ENCODE results near the gene H2AZ1.

The H2AZ1 gene

DNA sequence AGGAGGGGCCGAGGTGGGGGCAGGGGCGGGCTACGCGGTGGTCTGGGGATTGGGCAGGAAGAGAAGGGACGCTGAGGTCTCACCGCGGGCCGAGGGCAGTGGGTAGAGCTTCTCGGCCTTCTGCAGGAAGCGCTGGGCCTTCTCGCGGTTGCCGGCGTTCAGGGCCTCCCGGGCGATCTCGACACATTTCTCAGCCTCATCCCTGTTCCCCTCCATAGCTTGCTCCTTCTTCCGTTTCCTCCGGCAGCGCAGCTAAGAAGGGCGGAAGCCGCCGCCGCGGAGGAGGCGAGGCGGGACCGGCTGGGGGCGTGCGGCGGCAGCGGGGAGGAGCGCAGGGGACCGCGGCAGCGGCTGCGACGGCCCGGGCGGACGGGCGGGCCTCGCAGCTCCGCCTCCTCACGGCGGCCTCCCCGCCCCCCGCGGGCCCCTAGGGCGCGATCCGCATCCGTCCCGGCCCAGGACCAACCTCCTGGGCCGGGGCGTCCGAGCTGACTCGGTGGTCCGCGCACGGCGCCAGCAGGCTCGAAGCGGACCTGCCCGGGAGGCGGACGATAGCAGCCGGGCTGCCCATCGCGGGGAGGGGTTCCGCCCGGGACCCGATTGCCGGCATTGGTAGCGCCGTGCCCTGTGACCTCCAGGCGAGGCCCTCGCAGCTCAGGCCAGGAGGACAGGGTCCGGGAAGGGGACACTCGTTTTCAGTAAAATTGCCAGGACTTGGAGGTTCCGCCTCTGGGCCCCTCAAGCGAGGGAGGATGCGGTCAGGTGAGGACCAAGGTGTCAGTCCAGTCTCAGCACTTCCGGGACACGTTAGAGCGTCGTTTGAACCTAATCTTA, 3.5 kb downstream of the H2AZ1 start, which contains the start of gene DNAJB14:
DNAJB14 (minus strand) TSS at position 263 of the 834 bp plus-strand sequence; CDS start at position 216, 47 bp downstream.
- TF ChIP-seq, protein P1, sequence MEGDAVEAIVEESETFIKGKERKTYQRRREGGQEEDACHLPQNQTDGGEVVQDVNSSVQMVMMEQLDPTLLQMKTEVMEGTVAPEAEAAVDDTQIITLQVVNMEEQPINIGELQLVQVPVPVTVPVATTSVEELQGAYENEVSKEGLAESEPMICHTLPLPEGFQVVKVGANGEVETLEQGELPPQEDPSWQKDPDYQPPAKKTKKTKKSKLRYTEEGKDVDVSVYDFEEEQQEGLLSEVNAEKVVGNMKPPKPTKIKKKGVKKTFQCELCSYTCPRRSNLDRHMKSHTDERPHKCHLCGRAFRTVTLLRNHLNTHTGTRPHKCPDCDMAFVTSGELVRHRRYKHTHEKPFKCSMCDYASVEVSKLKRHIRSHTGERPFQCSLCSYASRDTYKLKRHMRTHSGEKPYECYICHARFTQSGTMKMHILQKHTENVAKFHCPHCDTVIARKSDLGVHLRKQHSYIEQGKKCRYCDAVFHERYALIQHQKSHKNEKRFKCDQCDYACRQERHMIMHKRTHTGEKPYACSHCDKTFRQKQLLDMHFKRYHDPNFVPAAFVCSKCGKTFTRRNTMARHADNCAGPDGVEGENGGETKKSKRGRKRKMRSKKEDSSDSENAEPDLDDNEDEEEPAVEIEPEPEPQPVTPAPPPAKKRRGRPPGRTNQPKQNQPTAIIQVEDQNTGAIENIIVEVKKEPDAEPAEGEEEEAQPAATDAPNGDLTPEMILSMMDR (IDR thresholded peaks at IDR 0.05; ENCODE audit: control insufficient read depth, insufficient read depth, low read depth, low read length, missing control alignments), result no peak
- peak within 1 kb of the TSS; percentile 60 for H3K4me3 ChIP-seq (ENCODE audit: control insufficient read depth, low read depth, low read length)
- no peak for DNase-seq (ENCODE audit: low read depth)

DNA sequence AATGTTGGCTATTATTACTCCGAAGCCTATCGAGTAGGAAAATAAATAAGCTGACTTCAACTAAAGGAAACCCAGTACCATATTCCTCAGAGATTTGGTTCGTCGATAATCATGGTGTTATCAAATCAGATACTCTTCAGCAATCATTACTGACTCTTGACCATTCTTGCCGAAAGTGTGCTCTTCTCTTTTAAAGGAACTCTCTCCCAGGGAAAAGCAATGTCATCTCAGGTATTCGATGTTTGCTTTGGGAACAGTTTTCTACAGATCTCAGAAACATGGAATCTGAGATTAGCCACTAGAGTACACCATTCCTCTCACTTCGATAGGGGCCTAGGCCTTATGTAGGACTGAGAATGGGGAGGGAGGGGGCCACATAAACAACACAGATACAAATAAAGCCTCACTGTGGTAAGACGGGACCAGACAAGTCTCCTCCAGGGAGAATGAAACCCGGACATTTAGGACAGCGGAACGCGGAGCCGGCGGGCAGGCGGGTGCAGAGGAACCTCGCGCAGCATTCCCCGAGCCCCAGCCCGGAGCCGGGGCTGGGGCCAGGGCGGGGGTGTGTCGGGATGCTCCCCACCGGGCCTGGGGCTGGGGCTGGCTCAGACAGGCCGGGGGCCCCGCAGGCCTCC, 4.2 kb downstream of the H2AZ1 start:
- H3K4me3 ChIP-seq (ENCODE audit: control insufficient read depth, low read depth, low read length), result peak overlapping the region; percentile 60
- no peak for DNase-seq (ENCODE audit: low read depth)
- TF ChIP-seq, protein P1 (IDR thresholded peaks at IDR 0.05; ENCODE audit: control insufficient read depth, insufficient read depth, low read depth, low read length, missing control alignments), result no peak

DNA sequence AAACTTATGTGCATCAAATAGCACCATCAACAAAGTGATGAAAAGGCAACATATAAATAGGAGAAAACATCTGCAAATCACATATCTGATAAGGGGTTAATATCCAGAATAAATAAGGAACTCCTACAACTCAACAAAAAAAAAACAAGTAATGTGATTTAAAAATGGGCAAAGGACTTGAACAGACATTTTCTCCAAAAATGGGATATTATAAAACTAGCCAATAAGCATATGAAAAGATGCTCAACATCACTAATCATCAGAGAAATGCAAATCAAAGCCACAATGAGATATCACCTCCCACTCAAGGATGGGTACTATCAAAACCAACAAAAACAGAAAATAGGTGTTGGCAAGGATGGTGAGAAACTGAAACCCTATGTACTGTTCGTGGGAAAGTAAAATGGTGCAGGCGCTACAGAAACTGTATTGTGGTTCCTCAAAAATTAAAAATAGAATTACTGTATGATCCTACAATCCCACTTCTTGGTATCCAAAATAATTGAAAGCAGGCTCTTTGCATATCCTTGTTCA, 6.1 kb downstream of the H2AZ1 start:
- H3K4me3 ChIP-seq (ENCODE audit: control insufficient read depth, low read depth, low read length), result no peak overlapping the region
- TF ChIP-seq, protein P1 (IDR thresholded peaks at IDR 0.05; ENCODE audit: control insufficient read depth, insufficient read depth, low read depth, low read length, missing control alignments), result no peak
- DNase-seq (ENCODE audit: low read depth), result no peak

DNA sequence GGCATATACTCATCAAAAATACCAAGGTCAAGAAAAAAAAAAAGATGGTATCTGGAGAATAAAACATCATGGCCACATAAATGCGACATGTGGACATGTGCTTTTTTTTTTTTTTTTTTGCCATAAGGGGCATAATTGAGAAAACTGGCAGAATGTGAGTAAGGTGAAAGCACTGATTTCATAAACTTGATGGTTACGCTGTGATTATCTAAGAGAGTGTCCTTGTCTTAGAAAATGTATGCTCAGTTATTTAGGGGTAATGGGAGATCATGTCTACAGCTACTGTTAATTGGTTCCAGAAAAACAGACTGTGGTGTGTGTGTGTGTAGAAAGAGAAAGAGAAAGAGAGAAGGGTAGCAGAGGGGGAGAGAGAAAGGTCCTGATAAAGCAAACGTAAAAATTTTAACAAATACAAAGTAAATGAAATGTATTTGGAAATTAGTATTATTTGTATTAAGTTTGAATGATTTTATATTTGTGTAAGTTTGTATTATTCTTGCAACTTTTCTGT, 11.8 kb downstream of the H2AZ1 start:
- DNase-seq (ENCODE audit: low read depth), result no peak
- H3K4me3 ChIP-seq (ENCODE audit: control insufficient read depth, low read depth, low read length), result no peak overlapping the region
- TF ChIP-seq, protein P1 (IDR thresholded peaks at IDR 0.05; ENCODE audit: control insufficient read depth, insufficient read depth, low read depth, low read length, missing control alignments), result no peak

DNA sequence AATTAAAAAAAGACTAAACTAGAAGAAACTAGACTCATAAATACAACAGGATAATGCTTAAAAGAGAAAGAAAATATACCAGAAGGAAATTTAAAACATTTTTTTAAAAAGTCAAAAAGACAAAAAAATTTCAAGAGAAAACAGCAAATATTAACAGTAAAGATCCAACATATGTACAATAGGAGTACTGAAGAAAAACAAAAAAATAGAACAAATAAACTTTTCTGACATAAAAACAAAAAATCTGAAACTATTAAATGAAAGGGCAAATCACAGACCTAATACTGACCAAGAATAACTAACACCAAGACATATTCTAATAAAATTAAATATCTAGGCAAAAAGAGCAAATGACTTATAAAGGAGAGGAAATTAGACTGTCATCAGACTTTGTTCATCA, 15.2 kb downstream of the H2AZ1 start:
- TF ChIP-seq, protein P1 (IDR thresholded peaks at IDR 0.05; ENCODE audit: control insufficient read depth, insufficient read depth, low read depth, low read length, missing control alignments), result no peak
- no peak overlapping the region for H3K4me3 ChIP-seq (ENCODE audit: control insufficient read depth, low read depth, low read length)
- no peak for DNase-seq (ENCODE audit: low read depth)

DNA sequence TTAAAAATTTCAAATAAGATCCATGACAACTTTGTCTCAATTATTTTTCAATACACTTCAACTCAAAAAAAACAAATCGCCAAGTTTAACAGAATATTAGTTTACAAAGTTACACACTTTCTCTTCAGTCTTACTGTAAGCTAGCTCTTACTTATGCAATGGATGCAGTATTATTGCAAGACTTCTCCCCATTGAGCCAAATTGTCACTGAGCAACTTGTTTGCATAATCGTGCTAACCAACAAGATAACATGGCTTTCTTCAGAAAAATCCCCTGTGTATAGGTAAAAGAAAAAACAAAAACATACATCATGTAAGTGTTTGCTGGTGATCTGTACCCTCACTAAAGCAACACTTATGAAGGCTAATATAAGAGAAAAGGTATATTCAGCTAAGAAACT, 22.5 kb downstream of the H2AZ1 start:
- TF ChIP-seq, protein P1 (IDR thresholded peaks at IDR 0.05; ENCODE audit: control insufficient read depth, insufficient read depth, low read depth, low read length, missing control alignments), result no peak
- H3K4me3 ChIP-seq (ENCODE audit: control insufficient read depth, low read depth, low read length), result no peak overlapping the region
- DNase-seq (ENCODE audit: low read depth), result no peak
